Stimulated activated CD8-positive, alpha-beta memory T cell treated with anti-CD3 and anti-CD28 coated beads, Interleukin-2, amount 100 ng/mL, for 1 hour (primary cell): ENCODE results near the gene LIFR.
A peak's percentile ranks its signal among the peaks of the same experiment; 100 is the strongest.

ENCODE experiments used
- DNase-seq, 2 donors: peaks; one replicate each; pipeline ENCODE4 v3.0.0-alpha.2; 2020; ENCODE audit warnings: low read depth in 2 of 2

Gene LIFR

DNA sequence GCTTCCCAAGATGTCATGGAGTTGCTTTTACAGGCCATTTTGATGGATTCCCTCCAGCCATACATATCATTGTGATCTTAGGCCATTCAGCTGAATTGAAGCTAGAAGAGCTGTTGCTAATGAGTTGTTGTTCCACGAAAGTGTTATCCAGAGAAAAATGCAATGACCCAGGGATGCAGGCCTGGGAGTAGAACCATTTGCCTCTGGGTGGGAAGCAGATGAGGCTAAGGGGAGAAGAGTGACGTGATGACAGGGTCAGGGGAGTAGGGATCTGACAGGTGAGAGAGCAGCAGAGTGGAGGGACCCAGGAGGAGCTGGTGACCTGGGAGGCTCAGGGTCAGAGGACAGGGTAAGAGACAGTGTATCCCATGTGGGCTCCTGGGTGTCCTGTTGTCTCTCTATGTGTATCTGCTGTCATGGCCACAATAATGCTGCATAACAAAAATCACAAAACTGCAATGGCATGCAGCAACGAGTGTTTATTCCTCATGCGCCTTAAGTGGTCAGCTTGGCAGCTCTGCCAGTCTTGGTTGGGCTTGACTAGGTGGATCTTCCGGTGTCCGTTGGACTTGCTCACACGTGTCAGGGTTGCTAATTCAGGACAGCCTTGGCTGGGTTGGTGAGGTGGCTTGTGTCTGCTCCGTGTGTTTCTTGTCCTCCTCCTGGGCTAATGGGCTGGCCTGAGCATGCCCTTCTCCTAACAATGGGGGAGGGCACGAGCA is 90.6 kb downstream of the LIFR start:
- no peak for DNase-seq

DNA sequence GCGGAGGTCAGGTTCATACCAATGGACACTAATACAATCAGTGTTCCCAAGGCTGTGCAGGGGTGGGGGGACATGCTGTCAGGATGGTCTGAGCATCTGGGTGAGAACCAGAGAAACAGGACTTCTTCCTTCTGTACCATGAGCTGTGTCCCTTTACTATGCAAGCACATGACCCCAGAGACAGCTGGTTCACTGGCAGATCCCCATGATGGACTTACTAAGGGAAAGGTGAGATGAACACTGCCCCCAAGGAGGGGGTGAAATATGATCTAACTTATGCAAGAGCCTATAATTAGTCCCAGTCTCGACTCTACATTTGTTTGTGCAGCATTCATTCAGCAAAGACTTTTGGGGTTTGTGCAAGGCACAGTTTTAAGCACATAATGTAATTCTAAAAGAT is 91.4 kb downstream of the LIFR start:
- DNase-seq: no peak

DNA sequence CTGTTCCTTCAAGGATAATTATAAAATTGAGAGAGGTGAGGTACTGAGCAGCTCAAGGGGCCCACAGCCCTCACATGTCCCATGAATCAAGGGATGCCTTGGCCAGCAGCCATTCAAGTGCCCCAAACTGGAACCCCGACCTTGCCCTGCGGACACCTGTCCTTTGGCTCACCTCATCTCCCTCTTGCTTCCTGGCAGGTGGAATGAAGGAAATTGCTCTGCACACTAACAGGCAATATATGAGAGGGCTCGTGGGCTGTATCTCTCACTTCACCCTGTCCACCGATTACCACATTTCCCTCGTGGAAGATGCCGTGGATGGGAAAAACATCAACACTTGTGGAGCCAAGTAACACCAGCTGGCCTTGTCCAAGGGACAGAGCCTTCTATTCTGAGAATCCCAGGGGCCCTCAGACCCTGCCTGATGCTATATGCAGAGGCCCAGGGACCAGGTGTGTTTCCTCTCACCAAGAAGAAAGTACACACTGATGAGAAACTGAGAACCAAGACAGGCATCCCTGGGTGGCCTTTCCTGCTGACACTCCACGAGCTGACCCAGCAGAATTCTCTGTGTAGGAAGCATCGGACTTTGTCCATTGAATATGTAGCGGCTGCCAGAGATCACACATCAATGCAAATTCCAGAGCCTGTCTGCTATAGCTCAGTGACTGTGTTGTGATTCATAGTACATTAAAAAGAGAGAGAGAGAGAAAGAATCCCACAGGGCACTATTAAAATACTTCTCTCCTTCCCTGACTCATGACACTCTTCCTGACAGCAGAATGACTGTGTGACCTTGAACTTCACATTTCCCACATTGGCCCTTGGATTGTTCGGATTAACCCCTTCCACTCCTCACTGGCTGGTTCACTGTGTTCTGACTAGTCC is 92.6 kb downstream of the LIFR start:
- no peak for DNase-seq

DNA sequence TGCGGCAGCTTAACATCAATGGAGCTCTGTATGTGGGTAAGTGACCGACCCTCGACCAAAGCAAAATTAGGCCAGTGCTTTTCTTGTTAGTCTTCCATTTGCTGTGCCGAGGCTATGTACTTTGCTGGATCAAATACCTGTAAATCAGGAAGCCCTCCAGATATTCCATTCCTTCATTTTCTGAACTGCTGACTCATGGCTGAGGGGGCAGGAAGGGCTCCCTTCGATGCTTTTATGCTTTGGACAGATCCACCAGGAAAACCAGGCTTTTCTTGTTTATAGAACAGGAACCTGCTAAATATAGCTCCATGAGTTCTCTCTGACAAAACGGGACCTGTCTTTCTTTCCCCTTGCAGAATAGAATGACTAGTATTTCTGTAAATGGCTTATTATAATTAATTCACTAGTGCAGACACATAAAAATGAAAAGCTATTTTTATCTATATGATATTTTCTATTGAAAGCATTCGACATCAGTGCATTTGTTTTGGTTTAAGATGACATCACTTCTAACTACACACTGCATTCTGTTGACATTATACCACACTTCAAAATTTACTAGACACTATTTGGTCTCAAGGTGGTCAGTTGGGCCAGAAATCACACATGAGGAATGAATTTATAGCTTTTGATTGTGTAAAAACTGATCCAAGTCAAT is 93.3 kb downstream of the LIFR start:
- DNase-seq: no peak

DNA sequence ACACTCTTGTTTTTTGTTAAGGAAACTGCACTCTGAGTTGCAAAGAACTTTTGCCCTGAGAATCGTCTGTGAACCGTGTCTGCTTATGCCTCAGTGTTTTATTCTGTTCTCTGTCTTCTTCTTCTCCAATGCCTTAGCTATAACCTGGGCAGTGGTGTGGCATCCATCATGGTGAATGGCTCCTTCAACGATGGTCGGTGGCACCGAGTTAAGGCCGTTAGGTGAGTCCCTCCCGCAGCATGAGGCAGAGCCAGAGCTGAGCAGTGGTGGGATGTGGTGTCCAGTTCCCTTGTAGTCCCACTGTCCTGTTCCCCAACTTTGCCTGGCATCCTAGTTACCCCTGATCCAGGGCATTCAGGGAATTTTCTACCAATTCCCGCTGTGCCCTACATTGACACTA is 98.3 kb downstream of the LIFR start:
- DNase-seq: no peak

DNA sequence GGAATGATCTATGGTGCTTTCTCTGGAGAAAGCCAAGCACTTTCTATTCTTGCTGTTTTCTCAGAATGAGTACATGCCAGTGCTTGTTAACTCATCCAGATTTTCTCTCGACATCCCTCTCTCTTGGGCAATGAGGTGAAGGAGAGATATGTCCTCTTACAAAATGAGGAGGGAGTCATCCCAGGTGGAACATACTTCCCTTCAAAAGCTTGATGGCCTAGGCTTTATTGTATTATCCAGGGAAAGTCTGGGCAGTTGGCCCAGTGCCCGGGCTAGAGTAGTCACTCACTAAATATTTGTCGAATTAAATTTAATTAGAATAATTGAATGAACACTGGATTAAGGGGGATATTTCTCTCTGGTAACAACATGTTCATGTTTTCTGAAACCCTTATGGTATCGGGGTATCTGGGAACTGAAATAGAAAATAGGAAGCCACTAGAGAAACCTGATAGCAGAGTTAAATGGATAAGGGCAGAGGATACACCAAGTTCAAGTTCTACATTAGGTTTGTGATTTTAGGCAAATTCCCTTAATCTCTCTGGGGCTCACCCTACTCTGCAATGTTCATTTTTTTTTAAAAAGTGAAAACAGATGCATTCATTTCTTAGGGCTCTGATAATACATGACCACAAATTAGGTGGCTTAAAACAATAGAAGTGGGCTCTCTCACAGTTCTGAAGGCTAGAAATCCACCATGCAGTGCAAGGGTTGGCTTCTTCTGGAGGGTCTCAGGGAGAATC is 99.6 kb downstream of the LIFR start:
- DNase-seq: no peak

DNA sequence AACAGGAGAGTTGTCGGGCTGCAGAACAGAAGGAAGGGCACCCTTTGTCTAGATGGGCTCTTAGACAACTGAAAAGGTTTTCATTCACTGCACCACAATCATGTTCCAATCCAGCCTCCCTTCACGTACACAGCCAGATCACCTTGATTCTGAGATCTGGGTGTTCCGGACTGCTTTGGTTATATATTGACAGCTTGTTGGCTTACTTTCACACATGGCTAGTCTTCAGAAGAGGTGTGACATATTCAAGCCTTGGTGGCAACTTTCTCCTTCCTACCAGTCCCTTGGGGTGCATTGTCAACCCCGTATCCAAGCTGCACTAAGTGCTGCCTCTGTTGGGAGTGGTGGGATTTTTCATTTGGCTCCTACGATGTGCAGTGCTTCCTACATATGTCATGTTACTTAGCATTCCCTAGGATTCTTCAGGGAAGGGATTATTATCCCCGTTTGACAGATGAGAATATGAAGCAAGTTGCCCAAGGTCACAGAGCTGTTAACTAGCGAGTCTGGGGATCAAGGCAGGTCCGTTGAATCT is 100.6 kb downstream of the LIFR start:
- no peak for DNase-seq

DNA sequence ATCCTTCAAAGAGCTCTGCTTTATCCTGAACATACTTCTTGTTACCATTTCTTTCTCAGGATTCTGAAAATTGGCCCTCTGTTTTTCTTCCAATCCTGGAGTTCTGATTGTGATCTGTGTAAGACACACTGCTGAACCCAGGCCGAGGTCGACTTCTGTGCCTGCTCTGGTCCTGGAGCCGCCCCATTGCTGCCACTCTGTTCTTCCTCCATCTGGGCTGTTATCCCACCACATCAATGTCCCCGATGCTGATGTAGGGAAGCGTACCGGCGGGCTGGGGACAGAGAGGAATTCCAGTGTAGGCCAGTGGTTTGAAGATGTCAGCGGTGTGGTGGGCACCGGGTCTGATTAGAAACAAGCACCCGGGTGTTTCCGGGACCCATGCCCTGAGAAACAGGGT is 102.5 kb downstream of the LIFR start:
- DNase-seq: no peak

DNA sequence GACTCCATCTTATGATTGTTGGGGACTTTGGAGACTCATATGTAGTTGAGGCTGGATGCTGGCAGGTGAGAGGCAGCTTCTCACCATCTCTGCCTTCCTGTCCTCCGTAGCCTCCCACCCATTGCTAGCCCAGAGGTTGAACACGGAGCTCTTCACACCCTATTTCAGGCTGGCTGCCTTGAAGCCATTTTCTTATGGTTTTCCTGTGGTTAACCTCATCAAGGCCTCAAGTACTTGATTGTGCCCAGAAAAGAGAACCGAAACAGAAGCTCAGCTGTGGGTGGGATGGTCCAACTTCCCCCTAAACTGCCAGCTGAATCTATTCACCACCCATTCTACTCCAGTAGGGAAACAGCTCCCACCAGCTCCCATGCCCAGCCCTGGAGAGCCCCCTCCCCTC is 102.9 kb downstream of the LIFR start:
- peak in 1 of 2 donors; percentile 3 for DNase-seq

DNA sequence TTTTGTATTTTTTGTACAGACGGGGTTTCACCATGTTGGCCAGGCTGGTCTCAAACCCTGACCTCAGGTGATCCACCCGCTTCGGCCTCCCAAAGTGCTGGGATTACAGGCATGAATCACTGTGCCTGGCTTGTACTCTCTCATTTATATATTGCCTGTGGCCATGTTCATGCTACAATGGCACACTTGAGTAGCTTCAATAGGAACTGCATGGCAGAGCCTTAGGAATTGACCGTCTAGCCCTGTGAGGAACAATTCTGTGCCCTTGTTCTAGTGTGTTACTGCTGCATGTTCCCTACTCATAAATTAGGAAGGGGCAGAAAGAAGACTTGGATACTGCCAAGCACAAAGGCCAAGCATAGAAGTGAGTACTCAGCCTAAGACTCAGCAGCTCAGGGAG is 104.2 kb downstream of the LIFR start:
- no peak for DNase-seq

DNA sequence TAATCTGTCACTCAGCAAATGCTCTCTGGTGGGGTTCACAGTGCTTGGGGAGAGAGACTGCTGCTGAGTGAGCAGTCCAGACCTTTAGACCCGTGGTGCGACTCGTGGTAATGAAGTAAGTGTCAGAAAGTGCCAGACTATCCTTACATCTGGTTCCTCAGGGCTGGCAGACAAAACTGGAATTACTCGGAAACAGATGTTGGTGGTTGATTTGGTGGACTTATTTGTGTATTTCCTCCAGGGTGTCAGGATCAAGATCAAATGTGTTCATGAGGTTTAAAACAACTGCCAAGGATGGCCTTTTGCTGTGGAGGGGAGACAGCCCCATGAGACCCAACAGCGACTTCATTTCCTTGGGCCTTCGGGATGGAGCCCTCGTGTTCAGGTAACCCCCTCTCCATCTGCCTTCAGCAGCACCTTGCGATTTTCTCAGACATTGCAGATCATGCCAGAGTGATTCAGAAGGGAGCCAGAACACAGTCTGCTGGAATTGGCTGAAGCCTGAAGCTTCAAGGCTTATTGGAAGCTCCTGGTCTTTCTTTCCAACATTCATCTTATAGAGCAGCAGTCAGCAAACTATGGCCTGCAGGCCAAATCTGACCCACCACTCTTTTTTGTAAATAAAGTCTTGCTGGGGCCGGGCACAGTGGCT is 105.2 kb downstream of the LIFR start:
- DNase-seq: no peak

DNA sequence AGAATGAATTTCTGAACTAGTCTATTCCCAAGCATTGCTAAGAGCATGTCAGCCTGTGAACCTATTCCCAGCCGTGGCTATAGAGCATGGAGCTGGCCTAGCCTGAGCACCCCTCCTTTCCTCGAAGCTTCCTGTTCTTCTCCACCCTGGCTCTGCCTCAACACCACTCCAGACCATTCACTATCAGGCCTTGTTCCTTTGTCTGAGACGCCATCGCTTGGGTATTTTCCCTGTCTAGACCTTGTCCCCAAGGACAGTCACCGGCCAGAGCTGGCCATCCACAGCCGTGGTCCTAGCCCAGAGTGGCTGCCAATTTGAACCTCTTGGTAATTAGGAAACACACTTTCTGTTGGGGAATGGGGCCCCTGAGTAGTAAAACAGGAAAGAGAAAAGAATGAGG is 105.8 kb downstream of the LIFR start:
- DNase-seq: no peak

DNA sequence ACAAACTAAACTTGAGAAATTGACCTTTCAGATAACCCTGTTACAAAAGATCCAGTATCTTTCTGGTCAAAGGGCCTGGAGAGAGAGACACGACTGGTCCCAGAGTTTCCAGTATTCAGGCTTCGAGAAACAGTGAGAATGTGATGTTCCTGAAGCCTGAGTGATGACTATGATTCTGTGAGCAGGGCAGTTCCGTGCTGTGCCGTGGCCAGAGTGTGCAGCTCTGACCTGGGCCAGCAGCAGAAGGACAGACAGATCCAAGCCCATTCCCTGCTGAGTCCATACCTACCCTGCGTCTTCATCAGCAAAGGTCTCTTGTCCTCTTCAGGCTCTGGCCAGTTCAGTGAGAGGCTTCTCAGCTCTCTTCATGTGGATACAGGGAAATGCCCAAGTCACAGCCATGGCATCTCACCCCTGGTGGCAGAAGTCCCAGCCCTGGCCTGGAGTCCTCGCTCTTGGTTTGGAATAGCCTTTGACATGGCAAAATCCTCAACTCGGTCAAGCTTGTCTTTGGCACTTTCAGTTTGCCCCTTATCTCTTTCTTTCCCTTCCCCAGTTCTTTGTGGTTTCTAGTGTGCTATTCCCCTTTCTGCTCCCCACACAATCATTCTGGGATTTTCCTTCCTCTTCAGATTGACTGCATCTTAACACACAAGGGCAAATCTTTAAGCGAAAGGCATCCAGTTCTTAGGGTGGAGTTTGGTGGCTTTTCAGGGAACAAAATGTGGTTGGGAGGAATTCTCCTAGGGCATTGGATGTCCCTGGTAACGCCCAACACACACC is 107.7 kb downstream of the LIFR start:
- DNase-seq: no peak

DNA sequence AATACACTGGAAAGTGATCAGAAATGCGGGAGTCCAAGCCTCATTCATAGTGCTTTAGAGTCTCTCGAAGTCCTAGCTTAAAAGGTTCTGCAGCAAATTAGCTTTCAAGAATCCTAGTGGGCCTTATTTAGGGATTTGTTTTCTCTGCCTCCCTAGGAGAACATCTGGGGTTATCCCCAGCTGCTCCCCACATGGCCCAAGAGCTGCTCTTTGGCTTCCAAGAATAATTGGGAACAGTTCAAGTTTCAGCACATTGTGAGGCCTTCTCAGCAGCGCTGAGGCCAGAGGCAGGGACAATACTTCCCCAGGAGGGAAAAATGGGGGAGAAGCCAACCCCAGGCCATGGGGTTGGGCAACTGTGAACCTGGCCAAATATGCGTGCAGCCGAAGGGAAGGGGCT is 108.7 kb downstream of the LIFR start:
- no peak for DNase-seq

DNA sequence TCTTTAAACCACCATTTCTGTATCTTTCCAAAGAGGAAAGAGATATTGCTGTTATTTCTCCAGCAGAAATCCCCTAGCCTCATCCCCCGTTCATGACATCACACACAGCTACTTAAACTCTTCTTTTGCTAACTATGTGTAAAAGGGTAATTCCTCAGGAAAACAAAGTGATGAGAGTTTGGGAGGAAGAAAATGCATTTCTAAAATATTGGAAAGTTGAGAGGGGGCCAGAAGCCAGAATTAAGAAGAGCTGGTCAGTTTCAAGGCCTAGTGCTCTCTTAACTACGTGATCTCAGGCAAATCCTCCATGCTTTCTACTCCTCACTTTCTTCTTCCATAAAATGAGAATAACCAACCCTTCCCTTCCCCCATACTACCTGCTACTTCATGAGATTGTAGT is 109.4 kb downstream of the LIFR start:
- no peak for DNase-seq

DNA sequence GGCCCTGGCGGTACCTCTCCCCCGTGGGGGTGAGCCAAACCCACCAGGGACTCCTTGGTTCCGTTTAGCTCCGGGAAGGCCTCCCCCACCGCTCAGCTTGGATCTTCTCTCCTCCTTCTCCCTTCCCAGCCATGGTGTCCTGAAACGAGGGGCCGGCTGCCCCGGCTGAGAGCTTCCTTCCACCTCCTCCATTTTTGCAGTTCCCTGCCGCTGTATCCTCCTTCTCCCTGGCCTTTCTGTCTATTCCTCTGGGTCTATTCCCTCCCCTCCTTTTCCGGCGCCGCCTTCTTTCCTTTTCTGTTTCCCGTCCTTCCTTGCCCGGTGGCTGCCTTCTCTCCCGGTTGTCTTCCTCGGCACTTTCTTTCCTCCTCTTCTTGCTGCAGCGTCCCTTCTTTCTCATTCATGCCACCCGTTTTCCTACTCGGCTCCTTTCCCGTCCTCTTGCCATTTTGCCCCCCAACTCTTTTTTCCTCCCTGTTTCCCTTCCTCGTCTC is 110.4 kb downstream of the LIFR start:
- no peak for DNase-seq

DNA sequence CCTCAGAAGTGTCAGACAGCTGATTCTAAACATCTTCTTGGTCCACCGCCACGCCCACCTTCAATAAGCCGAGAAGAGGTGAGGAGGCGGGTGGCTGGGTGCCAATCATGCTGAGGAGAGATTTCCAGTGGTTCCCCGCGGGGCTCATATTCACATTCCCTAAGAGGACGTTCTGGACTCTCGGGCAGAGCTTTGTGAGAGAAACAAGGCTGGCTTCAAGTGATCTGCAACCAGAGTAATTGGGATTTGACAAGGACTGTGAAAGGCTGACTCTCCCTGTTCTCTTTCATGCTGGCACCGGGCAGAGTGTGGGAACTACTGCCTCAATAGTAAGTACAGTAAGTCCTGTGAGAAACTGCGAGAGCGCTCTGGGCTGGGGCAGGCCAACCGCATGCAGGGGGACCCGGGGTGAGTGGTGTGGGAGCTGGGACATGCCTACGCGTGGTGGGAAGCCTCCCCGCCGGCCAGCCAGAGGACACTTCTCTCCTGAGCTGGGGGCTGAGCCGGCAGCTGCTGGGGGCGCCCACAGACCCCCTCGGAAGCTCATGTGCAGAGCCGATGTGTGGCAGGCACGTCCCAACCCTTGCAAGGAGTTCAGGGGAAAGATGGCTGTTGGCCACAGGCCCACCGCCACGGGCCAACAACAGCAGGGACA is 110.9 kb downstream of the LIFR start:
- DNase-seq: no peak

DNA sequence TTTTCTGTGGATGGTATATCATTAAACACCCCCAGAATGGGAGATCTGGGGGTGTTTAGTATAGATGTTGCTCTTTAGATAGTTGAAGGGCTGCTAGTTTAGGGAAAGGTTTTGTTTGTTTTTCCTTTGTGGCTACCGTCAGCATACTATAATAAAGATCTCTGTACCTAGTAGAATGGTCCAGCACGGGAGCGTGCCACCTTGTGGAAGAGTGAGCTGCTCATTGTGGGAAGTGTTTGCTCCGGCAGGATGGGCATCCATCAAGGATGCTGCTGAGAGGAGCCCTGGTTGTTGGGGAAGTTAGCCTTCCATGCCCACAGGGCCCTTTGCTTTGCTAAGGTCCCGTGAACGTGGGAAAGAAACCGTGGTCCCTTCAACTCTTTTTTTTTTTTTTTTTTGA is 113.1 kb downstream of the LIFR start:
- no peak for DNase-seq

DNA sequence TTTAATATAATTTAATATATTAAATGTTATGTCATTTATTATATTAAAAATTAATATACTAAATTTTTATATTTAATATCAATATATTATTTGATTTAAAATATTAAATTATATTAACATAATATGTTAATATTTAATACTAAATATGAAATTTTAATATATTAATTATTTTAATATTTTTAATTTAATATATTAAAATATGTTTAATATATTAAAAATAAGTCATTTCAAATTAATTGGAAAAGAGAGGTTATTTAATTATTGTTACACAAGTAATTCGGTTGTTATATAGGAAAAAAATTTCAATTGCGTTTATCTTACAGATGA is 114.2 kb downstream of the LIFR start:
- no peak for DNase-seq
